T-helper 1 cell treated with Interleukin-12 subunit alpha and Interleukin-12 subunit beta and Interleukin-4 antibody, amounts not matched to agents 30 ng/mL and 1 ng/mL, for 36 hours (primary cell): ENCODE measurements around the gene SERINC5. TPM values are rescaled to one million over a fixed set of nuclear protein-coding genes. Genes with fewer than 3 reads are reported as not detected.

Source experiments
- intact Hi-C: fragments of 100-400 bp; cut with micrococcal nuclease; formaldehyde crosslinking; loops from one replicate; pipeline ENCODE4 v1.15.1; 2024
- total RNA-seq: library from RNA; stranded (reverse); gene quantifications from 2 replicates; pipeline ENCODE4 v1.2.3, GENCODE V29; 2022

SERINC5 gene
- total RNA-seq, 1 donor from 2014 or later = 53.1 TPM

GRCh38 chr5:80077051-80077714 is 178.7 kb downstream of the SERINC5 start:
- intact Hi-C loops = no loop called here

- intact Hi-C loops = no loop called here
Measured at GRCh38 chr5:80076131-80077050, 179.5 kb downstream of the SERINC5 start.

GRCh38 chr5:80072103-80073073 is 183.5 kb downstream of the SERINC5 start:
- intact Hi-C loops = no loop called here

GRCh38 chr5:80071510-80072021 is 184.3 kb downstream of the SERINC5 start:
- intact Hi-C loops = no loop called here

- intact Hi-C loops = no loop called here
Measured at GRCh38 chr5:80070338-80071056, 185.4 kb downstream of the SERINC5 start.

- intact Hi-C loops = no loop called here
Measured at GRCh38 chr5:80069918-80070318, 185.9 kb downstream of the SERINC5 start.

GRCh38 chr5:80069251-80069800 is 186.5 kb downstream of the SERINC5 start:
- intact Hi-C loops = no loop called here

- intact Hi-C loops = no loop called here
Measured at GRCh38 chr5:80068775-80069174, 187.1 kb downstream of the SERINC5 start.

- intact Hi-C loops = no loop called here
Measured at GRCh38 chr5:80068246-80068636, 187.6 kb downstream of the SERINC5 start.

- intact Hi-C loops = no loop called here
Measured at GRCh38 chr5:80067531-80068245, 188.2 kb downstream of the SERINC5 start.

- intact Hi-C loops = no loop called here
Measured at GRCh38 chr5:80067016-80067415, 188.8 kb downstream of the SERINC5 start.

GRCh38 chr5:80064124-80064523 is 191.7 kb downstream of the SERINC5 start:
- intact Hi-C loops = no loop called here

Other genes starting within 250 kb of the SERINC5 start
- 0.73 and 1.1 TPM in 2 replicates for gene THBS4, start 220.7 kb downstream of the SERINC5 start, total RNA-seq
- gene SPZ1, start 64.0 kb upstream of the SERINC5 start, total RNA-seq = 0.15 TPM in 1 of 2 replicates, not detected in the other
- gene ZFYVE16, start 152.0 kb upstream of the SERINC5 start, total RNA-seq = 11.6 and 11.9 TPM in 2 replicates
- 0.22 TPM in 1 of 2 replicates, not detected in the other for gene FAM151B, start 232.1 kb upstream of the SERINC5 start, total RNA-seq